Astrocyte of the cerebellum (primary cell): ENCODE results near the gene GRN.
A peak's percentile ranks its signal among the peaks of the same experiment; 100 is the strongest.
"Not testable (repeated sequence)": the region's sequence is repeated elsewhere in the genome, so short reads cannot be mapped to it uniquely, and the experiment has no call there.

ENCODE experiments used
- DNase-seq: peaks from one replicate; pipeline ENCODE4 v3.0.0-alpha.2; 2011; ENCODE audit warnings: low read depth
- H3K4me3 ChIP-seq: 2 replicates; pipeline ENCODE4 v1.5.1; 2011; ENCODE audit warnings: mild to moderate bottlenecking, low read depth, low read length, moderate library complexity
- in situ Hi-C: cut with HindIII; loops from 2 replicates; pipeline ENCODE4 v1.10.0; 2017; ENCODE audit warnings: low sequenced_read_pairs
- TF ChIP-seq, protein P1 (sequence below): IDR thresholded peaks from 2 replicates; pipeline ENCODE4 v1.5.1; 2012; ENCODE audit warnings: low read length, low read depth, moderate library complexity, mild to moderate bottlenecking; ENCODE audit errors: missing control alignments

The GRN gene

DNA sequence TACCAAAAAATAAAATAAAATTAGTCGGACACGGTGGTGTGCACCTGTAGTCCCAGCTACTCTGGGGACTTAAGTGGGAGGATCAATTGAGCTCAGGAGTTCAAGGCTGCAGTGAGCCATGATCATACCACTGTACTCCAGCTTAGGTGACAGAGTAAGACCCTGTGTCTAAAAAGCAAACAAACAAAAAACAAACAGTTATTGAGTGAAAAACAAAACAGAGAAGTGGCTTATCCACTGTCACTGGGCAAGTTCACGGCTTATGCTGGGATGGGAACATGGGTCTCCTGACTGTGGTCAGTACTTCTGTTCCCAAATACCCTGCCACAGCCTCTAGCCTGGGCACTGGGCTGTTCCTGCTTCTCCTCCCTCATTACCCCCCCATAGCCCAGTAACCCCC, 9.5 kb upstream of the GRN start:
- DNase-seq = no peak
- TF ChIP-seq, protein P1, sequence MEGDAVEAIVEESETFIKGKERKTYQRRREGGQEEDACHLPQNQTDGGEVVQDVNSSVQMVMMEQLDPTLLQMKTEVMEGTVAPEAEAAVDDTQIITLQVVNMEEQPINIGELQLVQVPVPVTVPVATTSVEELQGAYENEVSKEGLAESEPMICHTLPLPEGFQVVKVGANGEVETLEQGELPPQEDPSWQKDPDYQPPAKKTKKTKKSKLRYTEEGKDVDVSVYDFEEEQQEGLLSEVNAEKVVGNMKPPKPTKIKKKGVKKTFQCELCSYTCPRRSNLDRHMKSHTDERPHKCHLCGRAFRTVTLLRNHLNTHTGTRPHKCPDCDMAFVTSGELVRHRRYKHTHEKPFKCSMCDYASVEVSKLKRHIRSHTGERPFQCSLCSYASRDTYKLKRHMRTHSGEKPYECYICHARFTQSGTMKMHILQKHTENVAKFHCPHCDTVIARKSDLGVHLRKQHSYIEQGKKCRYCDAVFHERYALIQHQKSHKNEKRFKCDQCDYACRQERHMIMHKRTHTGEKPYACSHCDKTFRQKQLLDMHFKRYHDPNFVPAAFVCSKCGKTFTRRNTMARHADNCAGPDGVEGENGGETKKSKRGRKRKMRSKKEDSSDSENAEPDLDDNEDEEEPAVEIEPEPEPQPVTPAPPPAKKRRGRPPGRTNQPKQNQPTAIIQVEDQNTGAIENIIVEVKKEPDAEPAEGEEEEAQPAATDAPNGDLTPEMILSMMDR = no peak
- H3K4me3 ChIP-seq = no peak overlapping the region
- in situ Hi-C loops = no loop called here

DNA sequence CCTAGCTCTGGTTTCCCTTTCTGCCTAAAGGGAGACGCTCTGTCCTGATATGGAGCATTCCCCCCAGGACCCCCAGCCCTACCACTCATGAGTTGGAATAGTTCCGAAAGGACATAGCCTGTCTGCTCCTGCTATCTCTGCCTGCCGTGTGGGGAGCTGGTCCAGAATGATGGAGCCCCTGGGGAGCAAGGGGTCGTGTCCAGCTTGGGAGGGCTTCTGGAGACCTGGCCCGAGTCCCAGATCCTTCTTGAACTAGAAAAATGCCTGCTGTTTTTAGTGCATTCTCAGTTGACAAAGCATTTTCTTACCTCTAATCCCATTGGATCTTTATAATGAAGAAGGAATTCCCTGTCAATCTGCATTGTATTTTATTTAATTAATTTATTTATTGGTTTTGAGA, 9.1 kb upstream of the GRN start:
- DNase-seq = no peak
- in situ Hi-C loops = no loop called here
- H3K4me3 ChIP-seq = no peak overlapping the region
- TF ChIP-seq, protein P1 = no peak

DNA sequence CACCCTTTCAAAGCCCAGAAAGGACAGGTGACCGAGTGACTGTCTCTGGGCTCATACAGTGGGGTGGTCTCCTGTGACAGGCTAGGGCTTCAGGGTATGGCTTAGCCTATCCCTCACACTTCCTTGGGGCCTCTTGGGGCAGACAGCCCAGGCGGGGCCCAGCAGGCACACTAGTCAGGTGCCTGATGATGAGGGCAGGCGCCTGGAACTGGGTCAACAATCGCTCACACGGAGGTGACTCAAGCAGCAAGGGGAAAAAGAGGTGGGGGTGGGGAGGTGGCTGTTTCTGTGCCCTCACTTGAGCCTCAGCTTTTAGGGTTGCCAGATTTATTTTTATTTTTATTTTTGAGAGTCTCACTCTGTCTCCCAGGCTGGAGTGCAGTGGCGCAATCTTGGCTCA, 6.4 kb upstream of the GRN start:
- in situ Hi-C loops = no loop called here
- TF ChIP-seq, protein P1 = no peak
- DNase-seq = no peak
- H3K4me3 ChIP-seq = no peak overlapping the region

DNA sequence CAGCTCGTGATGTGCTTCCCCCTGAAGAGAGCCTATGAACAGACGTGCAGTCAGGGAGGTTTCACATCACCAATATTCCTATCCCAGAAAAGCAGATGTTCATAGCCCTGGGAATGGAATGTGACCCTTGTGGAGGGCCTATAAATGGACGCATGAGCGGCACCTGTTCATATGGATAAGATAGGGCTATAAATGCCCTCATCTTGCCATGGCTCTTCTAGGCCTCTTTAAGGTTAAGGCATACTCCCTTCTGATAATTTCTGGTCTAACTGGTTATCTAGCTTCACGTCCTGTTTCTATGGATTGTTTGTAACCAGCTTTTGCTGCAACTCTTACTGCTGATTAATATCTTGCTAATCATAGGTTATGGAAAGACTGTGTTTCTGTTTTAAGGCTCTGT, 4.5 kb upstream of the GRN start:
- in situ Hi-C loops, DNase-seq, H3K4me3 ChIP-seq: not testable (repeated sequence)

DNA sequence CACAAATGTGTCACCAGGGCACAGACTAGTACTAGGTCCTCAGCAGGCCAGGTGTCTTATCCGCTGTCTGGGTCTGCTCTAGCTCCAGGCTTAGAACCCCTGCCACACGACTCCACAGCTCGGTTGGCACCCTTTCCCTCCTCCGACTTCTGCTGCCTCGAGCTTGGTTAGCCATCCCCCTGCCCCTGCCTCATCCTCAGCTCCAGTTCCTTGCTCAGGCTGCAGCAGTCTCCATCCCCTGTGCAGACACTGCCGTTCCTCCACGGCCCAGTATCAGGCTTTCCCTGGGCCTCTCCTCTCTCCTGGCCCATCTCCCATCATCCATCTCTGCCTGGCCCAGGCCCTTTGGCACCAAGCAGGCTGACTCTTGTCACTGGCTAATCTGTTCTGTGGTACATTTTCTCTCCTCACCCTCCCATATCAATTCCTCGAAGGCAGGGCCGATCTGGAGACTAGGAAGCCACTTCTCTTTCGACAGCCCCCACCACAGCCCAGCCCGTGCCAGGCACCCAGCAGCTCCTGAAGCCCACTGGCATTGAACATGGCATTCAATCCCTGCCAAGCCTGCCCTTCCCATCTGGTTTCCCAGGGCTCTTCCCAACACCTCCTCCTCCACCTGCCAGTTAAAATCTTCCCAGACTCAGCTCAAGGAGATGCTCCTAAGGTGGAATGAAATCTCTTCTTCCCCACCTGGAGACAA, 1.4 kb upstream of the GRN start:
- no peak for DNase-seq
- no peak overlapping the region for H3K4me3 ChIP-seq
- TF ChIP-seq, protein P1 = no peak
- in situ Hi-C loops = no loop called here

DNA sequence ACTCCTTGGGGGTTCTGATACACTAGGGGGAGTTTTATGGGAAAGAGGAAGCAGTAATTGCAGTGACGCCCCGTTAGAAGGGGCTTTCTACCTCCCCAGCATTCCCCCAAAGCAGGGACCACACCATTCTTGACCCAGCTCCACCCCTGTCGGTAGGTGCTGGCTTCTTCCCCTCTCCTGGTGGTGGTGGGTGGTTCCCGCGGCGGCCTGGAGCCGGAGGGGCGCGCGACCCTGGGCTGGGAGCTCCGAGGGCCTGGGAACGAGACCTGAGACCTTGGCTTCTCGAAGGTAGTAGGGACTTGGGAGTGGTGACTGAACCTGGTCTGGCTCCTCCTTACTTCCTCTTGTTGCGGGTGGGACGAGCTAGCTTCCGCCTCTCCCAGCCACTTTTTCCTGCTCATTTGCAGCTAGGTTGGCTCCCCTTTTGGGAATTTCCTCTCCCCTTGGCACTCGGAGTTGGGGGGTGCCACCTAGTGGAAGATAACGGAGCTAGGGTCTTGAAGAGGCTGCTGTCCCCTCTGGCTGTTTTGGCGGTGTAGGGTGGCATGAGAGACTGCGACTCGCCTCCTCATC, 438 bp downstream of the GRN start:
- TF ChIP-seq, protein P1 = peak; percentile 66
- H3K4me3 ChIP-seq = peak overlapping the region; percentile 64
- in situ Hi-C loops = no loop called here
- DNase-seq = peak; percentile 38

DNA sequence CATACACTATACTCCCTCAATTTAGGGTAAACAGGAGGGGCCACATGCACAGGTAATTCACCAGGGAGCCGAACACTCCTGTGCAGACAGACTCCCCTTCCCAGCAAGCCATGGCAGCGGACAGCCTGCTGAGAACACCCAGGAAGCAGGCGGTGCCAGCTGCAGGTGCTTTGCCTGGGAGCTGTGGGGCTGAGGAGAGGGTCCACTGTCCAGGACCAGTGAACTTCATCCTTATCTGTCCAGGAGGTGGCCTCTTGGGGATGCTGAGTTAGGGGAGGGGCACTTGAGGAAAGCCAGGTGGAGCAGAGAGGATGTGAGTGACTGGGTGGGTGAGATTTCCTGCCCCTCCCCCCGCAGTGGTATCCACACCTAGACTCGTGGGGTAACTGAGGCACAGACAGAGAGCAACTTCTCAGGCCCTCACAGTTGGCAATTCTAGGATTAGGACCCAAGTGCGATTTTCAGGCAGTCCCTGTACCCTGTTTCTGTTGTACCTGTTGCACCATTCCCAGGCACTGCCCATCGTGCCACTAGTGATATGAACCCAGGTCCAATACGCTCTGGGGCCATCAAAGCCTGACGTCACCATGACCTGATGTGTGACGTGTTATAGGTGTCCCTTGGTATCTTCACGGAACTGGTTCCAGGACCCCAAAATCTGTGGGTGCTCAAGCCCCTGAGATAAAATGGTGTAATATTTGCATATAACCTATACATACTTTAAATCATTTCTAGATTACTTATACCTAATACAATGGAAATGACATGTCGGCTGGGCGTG, 1.2 kb downstream of the GRN start:
- TF ChIP-seq, protein P1 = no peak
- in situ Hi-C loops = no loop called here

DNA sequence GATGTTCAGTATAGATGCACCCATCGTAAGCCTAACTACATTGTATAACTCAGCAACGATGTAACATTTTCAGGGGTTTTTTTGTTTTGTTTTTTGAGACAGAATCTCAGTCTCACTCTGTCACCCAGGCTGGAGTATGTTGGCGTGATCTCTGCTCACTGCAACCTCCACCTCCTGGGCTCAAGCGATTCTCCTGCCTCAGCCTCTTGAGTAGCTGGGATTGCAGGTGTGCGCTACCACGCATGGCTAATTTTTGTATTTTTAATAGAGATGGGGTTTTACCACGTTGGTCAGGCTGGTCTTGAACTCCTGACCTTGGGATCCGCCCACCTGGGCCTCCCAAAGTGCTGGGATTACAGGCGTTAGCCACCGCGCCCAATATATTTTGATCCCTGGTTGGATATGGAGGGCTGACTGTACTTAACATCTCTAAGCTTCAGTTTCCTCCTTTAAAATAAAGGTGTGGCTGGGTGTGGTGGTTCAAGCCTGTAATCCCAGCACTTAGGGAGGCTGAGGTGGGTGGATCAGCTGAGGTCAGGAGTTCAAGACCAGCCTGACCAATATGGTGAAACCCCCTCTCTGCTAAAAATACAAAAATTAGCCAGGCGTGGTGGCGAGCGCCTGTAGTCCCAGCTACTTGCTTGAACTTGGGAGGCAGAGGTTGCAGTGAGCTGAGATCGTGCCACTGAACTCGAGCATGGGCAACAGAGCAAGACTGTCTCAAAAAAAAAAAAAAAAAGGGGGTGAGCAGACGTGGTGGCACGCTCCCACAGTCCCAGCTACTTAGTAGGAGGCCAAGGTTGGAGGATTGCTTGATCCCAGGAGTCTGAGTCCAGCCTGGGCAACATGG, 2.3 kb downstream of the GRN start:
- DNase-seq, H3K4me3 ChIP-seq, in situ Hi-C loops: not testable (repeated sequence)

More for the DNA sequence above, 1.2 kb downstream of the GRN start:
- H3K4me3 ChIP-seq = peak overlapping the region; percentile 64
- DNase-seq = no peak
